Caco-2 (cell line): Measurements from ENCODE around the gene MGMT. TPM values are rescaled to one million over a fixed set of nuclear protein-coding genes. Genes with fewer than 3 reads are reported as not detected.

ENCODE experiments used
- BruUV-seq: library from RNA; stranded (reverse); fragments of 400-500 nt; replicated peaks from 2 replicates; lab custom pipeline; 2021; lab: Mats Ljungman, UMichigan
- CTCF ChIA-PET: fragments of 300-600 bp; sonication (Branson Sonifier 250); formaldehyde crosslinking; loops from one replicate; lab custom pipeline; 2022; ENCODE audit warnings: antibody characterized with exemption; lab: Charles Lee
- POLR2A ChIA-PET: fragments of 300-600 bp; sonication (Branson Sonifier 250); formaldehyde crosslinking; loops from one replicate; lab custom pipeline; 2022; ENCODE audit warnings: antibody characterized with exemption; lab: Charles Lee
- DNase-seq, 2 experiments: peaks; one replicate each; pipeline versions ENCODE4 v3.0.0 to v3.0.0-alpha.2; 2020 to 2022
- H3K27me3 ChIP-seq: replicated peaks from 2 replicates; pipeline ENCODE4 v1.6.0; 2011; ENCODE audit warnings: low read length; ENCODE audit not compliant: control insufficient read depth, insufficient read depth
- H3K36me3 ChIP-seq: 2 replicates; pipeline ENCODE4 v1.5.1; 2011; ENCODE audit warnings: low read length; ENCODE audit not compliant: control insufficient read depth, insufficient read depth
- H3K4me1 ChIP-seq: fragments of 250-450 bp; sonication (Bioruptor Pico); 2 replicates; pipeline ENCODE4 v1.5.1; 2020; ENCODE audit warnings: mild to moderate bottlenecking
- H3K4me3 ChIP-seq: 2 replicates; pipeline ENCODE4 v1.5.1; 2011; ENCODE audit warnings: low read depth, mild to moderate bottlenecking, control low read depth, low read length
- H3K9me3 ChIP-seq: fragments of 250-450 bp; sonication (Bioruptor Pico); 2 replicates; pipeline ENCODE4 v1.5.1; 2020; ENCODE audit warnings: mild to moderate bottlenecking, moderate library complexity
- H3K27ac Mint-ChIP-seq: one replicate; pipeline ENCODE4 v1.8.0; 2022; ENCODE audit warnings: mixed read lengths; ENCODE audit not compliant: unreplicated experiment
- H3K27me3 Mint-ChIP-seq: one replicate; pipeline ENCODE4 v1.8.0; 2022; ENCODE audit warnings: mixed read lengths; ENCODE audit not compliant: insufficient read depth, unreplicated experiment
- H3K36me3 Mint-ChIP-seq: one replicate; pipeline ENCODE4 v1.8.0; 2022; ENCODE audit warnings: mild to moderate bottlenecking, mixed read lengths; ENCODE audit not compliant: insufficient read depth, unreplicated experiment
- H3K4me1 Mint-ChIP-seq: one replicate; pipeline ENCODE4 v1.8.0; 2022; ENCODE audit warnings: low read depth, mixed read lengths; ENCODE audit not compliant: unreplicated experiment
- H3K4me3 Mint-ChIP-seq: one replicate; pipeline ENCODE4 v1.8.0; 2022; ENCODE audit warnings: mild to moderate bottlenecking, moderate library complexity, mixed read lengths; ENCODE audit not compliant: unreplicated experiment
- H3K9me3 Mint-ChIP-seq: one replicate; pipeline ENCODE4 v1.8.0; 2022; ENCODE audit warnings: mixed read lengths; ENCODE audit not compliant: unreplicated experiment
- CTCF ChIP-seq, 2 experiments: fragments of 200-600 bp in 1 of 2; IDR thresholded peaks; 1 replicate in 1 of 2; 2 replicates in 1 of 2; pipeline versions ENCODE4 v1.5.1 to v1.8.0; 2011 to 2022; ENCODE audit warnings: antibody characterized with exemption in 1 of 2, control low read depth in 1 of 2, inconsistent platforms in 1 of 2, low read depth in 1 of 2, low read length in 1 of 2, mild to moderate bottlenecking in 1 of 2, moderate library complexity in 1 of 2; ENCODE audit not compliant: insufficient read depth in 1 of 2, severe bottlenecking in 1 of 2, unreplicated experiment in 1 of 2
- intact Hi-C: fragments of 100-400 bp; cut with micrococcal nuclease; formaldehyde crosslinking; loops from one replicate; pipeline ENCODE4 v1.10.0; 2022; ENCODE audit not compliant: unreplicated experiment
- total RNA-seq: library from RNA; stranded (reverse); gene quantifications from 2 replicates; pipeline ENCODE4 v1.2.3, GENCODE V29; 2022

Gene MGMT
- total RNA-seq, 1 experiment from 2014 or later = 57.0 TPM

- no peaks in the 10 kb centered on the region for H3K27me3 Mint-ChIP-seq
- H3K9me3 ChIP-seq = no peaks in the 10 kb centered on the region
- H3K4me1 Mint-ChIP-seq = no peaks in the 10 kb centered on the region
- no peaks in the 10 kb centered on the region for H3K9me3 Mint-ChIP-seq
- DNase-seq = no peak
- H3K27me3 ChIP-seq = no peaks in the 10 kb centered on the region
- no peaks in the 10 kb centered on the region for H3K36me3 ChIP-seq
- no peak overlapping the region for H3K4me3 Mint-ChIP-seq
- CTCF ChIA-PET = no interaction called here
- no peaks in the 10 kb centered on the region for H3K4me1 ChIP-seq
- no TSS peak for BruUV-seq
- H3K27ac Mint-ChIP-seq = no peak overlapping the region
- H3K4me3 ChIP-seq = no peak overlapping the region
- POLR2A ChIA-PET = no interaction called here
- intact Hi-C loops = no loop called here
- H3K36me3 Mint-ChIP-seq = peaks cover 12% of the 10 kb centered on the region
- no peak for TF ChIP-seq CTCF (IDR thresholded peaks at IDR 0.05; ENCODE audit: insufficient read depth in 1 of 2, low read depth in 1 of 2, low read length in 1 of 2, severe bottlenecking in 1 of 2, unreplicated experiment in 1 of 2)
Observed at GRCh38 chr10:129598413-129598812, 131.4 kb downstream of the MGMT start.

DNA sequence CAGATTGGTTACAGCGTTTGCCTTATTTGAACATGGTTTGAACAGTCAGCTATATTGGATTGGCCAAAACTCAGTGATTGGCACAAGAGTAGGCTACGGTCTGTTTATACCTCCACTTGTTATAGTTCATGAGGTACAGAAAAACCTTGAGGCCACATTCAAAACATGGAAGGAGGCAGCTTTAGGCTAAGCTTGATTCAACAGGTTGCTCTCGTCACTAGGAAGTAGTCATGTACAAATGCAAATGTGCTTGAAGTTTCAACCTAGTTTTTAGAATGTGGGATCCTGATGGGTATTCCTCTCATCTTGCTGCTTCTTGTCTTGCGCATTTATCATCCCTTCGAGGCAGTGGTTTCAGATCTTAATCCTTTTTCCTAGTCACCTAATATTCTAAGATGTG is 132.1 kb downstream of the MGMT start:
- ChIA-PET POLR2A (no interaction called here), CTCF (no interaction called here)
- H3K4me3 Mint-ChIP-seq = no peak overlapping the region
- DNase-seq = no peak
- intact Hi-C loops = no loop called here
- no TSS peak for BruUV-seq
- H3K27me3 Mint-ChIP-seq = no peaks in the 10 kb centered on the region
- Histone ChIP-seq H3K27me3 (no peaks in the 10 kb centered on the region), H3K4me1 (no peaks in the 10 kb centered on the region), H3K9me3 (no peaks in the 10 kb centered on the region), H3K4me3 (no peak overlapping the region), H3K36me3 (no peaks in the 10 kb centered on the region)
- no peak for TF ChIP-seq CTCF (IDR thresholded peaks at IDR 0.05; ENCODE audit: insufficient read depth in 1 of 2, low read depth in 1 of 2, low read length in 1 of 2, severe bottlenecking in 1 of 2, unreplicated experiment in 1 of 2)
- no peak overlapping the region for H3K27ac Mint-ChIP-seq
- peaks cover 12% of the 10 kb centered on the region for H3K36me3 Mint-ChIP-seq
- H3K4me1 Mint-ChIP-seq = peaks cover 4% of the 10 kb centered on the region
- H3K9me3 Mint-ChIP-seq = no peaks in the 10 kb centered on the region

GRCh38 chr10:129601737-129602136 is 134.7 kb downstream of the MGMT start:
- Histone ChIP-seq H3K27me3 (no peaks in the 10 kb centered on the region), H3K36me3 (no peaks in the 10 kb centered on the region), H3K9me3 (no peaks in the 10 kb centered on the region), H3K4me3 (no peak overlapping the region), H3K4me1 (no peaks in the 10 kb centered on the region)
- DNase-seq = no peak
- Mint-ChIP-seq H3K4me3 (no peak overlapping the region), H3K27me3 (no peaks in the 10 kb centered on the region), H3K36me3 (peaks cover 13% of the 10 kb centered on the region), H3K4me1 (peaks cover 6% of the 10 kb centered on the region), H3K9me3 (no peaks in the 10 kb centered on the region), H3K27ac (no peak overlapping the region)
- POLR2A ChIA-PET = no interaction called here
- no peak for TF ChIP-seq CTCF (IDR thresholded peaks at IDR 0.05; ENCODE audit: insufficient read depth in 1 of 2, low read depth in 1 of 2, low read length in 1 of 2, severe bottlenecking in 1 of 2, unreplicated experiment in 1 of 2)
- BruUV-seq = no TSS peak
- intact Hi-C loops = no loop called here
- CTCF ChIA-PET = no interaction called here
